Stimulated activated naive CD8-positive, alpha-beta T cell treated with anti-CD3 and anti-CD28 coated beads, Interleukin-15, Interleukin-2, amounts not matched to agents 100 ng/mL and 50 ng/mL, for 24 hours (primary cell): ENCODE data around the gene H6PD.

Source experiments
- H3K27ac Mint-ChIP-seq: one replicate; pipeline ENCODE4 v1.8.0; 2021; ENCODE audit warnings: mild to moderate bottlenecking, mixed read lengths
- H3K27me3 Mint-ChIP-seq: one replicate; pipeline ENCODE4 v1.8.0; 2021; ENCODE audit warnings: mixed read lengths
- H3K36me3 Mint-ChIP-seq: one replicate; pipeline ENCODE4 v1.8.0; 2021; ENCODE audit warnings: low read depth, mixed read lengths
- H3K4me1 Mint-ChIP-seq: one replicate; pipeline ENCODE4 v1.8.0; 2021; ENCODE audit warnings: low read depth, mixed read lengths
- H3K4me3 Mint-ChIP-seq: one replicate; pipeline ENCODE4 v1.8.0; 2021; ENCODE audit warnings: mild to moderate bottlenecking, mixed read lengths
- H3K9me3 Mint-ChIP-seq: one replicate; pipeline ENCODE4 v1.8.0; 2021; ENCODE audit warnings: mixed read lengths

H6PD gene

DNA sequence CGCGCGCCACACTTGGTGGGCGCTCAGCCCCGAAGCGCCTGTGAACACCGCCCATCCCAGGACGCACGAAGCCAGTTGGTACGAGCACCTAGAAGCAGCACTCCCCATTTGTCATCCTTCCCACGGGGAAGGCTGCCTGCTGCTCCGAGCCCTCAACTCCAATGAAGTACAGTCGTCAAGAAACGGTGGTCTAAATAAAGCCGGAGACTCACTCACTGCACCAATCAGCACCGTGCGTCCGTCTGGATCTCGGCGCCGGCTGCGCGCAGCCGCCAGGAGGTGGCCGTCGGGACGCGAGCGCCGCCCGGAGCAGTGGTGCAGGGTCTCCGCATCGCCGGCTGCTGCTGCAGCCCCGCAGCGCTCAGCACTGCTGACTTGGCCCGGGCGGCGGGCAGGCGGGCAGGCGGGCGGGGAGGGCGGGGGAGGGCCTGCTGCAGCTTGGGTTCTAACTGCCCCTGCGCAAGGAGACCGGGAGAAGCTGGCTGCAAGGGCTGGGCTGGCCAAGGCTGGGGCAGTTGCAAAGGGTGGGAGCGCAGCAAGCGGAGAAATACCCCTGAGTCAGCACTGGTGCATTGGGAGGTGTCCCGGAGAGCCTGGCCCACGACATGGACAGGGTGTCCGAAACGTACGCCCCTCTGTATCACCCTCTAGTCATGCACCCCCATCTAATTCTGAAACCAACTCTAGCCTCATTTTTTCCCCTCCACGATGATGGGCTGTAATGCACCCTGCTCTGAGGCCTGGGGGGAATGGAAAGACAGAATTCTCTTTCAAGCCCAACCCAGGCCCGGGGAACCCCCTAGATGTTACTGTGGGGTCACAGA lies 35.8 kb upstream of the H6PD start:
- peak overlapping the region; percentile 61 for H3K27ac Mint-ChIP-seq
- peak overlapping the region; percentile 45 for H3K4me3 Mint-ChIP-seq
- peaks cover 71% of the 10 kb centered on the region for H3K4me1 Mint-ChIP-seq
- H3K36me3 Mint-ChIP-seq: no peaks in the 10 kb centered on the region
- H3K9me3 Mint-ChIP-seq: no peaks in the 10 kb centered on the region
- H3K27me3 Mint-ChIP-seq: peaks cover 69% of the 10 kb centered on the region

DNA sequence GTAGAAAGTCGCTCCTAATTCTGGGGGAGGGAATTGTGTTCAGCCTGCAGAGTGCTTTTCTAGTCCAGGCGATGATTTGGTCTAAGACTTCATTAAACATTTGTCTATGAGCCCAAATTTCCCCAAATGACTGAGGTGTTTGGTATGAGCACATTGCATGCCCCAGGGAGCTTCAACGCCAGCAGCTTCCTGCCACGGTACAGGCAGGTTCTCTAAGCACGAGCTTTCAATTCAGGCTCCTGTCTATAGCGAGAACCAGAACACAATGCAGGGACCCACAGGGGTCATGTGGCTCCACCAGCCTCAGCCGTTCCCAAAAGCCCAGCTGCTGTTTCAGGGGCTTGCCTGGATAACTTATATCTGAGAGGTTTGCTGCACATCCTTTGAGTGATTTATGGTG lies 34.1 kb upstream of the H6PD start:
- H3K27me3 Mint-ChIP-seq: peaks cover 75% of the 10 kb centered on the region
- H3K36me3 Mint-ChIP-seq: no peaks in the 10 kb centered on the region
- peaks cover 77% of the 10 kb centered on the region for H3K4me1 Mint-ChIP-seq
- no peak overlapping the region for H3K4me3 Mint-ChIP-seq
- no peaks in the 10 kb centered on the region for H3K9me3 Mint-ChIP-seq
- H3K27ac Mint-ChIP-seq: no peak overlapping the region

DNA sequence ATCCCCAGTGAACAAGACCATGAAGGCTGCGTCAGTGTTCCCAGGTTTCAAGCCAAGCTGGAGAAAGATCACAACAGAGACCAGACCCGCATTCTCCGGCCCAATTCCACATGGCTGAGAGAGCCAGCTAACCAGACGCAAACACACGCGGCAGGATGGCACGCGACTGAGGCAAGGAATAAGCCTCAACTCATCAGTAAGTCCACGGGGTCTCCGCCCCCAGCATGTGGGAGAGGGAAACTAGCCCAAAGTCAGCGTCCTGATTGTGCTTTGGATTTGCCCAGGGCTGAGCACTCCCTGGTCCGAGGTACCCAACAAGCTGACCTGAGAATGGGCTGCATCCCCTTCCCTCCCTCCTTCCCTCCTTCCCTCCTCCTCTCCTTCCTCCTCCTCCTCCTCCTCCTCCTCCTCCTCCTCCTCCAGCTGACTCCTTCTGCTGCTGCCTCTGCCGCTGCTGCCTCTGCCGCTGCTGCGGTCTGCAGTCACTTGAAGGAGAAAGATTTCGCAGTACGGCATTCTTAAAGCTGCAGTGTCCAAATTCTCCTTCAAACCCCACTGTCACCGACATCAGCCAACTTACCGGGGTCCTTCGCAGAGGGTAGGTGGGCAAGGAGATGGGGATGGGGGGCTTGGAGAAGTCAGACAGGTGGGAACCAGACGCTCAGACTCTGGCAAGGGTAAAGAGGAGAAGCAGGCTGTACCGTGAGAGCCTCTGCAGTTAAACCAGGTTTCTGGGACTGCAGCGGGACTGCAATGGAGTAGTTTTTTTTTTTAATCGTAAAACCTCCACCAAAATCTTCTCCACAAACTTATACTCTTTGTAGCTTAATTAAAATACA lies 33.0 kb upstream of the H6PD start:
- Mint-ChIP-seq H3K4me1 (peaks cover 69% of the 10 kb centered on the region), H3K27me3 (peaks cover 85% of the 10 kb centered on the region), H3K4me3 (peak overlapping the region; percentile 58), H3K27ac (peak overlapping the region; percentile 9), H3K36me3 (no peaks in the 10 kb centered on the region), H3K9me3 (no peaks in the 10 kb centered on the region)

DNA sequence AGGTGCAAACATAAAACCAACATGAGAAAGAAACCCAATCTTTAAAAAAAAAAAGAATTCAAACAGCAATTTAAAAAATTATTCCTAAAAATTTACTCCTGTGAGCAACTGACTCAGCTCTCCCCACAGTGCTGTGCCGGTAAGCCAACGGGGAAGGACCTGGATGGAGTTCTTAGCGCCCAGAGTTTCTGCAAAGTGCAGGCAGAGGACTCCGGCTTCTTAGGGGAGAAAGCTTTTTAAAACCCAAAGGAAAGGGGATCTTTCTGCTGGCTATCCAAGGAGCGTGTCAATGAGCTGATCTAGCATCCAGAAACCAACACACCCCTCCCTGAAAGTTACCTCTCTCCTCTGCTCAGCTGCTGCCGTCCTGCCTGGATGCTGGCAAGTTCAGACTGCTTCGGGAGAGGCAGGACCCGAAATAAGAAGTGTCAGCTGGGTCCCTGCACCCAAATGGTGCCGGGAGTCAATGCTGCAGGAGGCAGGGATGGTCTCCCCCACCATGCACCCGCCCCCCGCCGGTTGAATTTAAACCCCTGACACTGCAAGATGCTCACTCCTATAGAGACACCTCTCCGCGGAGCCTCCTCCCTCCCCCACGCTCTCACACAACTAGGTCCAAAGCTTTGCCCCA lies 32.2 kb upstream of the H6PD start:
- H3K4me1 Mint-ChIP-seq: peaks cover 70% of the 10 kb centered on the region
- H3K27ac Mint-ChIP-seq: no peak overlapping the region
- peak overlapping the region; percentile 26 for H3K4me3 Mint-ChIP-seq
- H3K9me3 Mint-ChIP-seq: no peaks in the 10 kb centered on the region
- H3K36me3 Mint-ChIP-seq: no peaks in the 10 kb centered on the region
- H3K27me3 Mint-ChIP-seq: peaks cover 81% of the 10 kb centered on the region

DNA sequence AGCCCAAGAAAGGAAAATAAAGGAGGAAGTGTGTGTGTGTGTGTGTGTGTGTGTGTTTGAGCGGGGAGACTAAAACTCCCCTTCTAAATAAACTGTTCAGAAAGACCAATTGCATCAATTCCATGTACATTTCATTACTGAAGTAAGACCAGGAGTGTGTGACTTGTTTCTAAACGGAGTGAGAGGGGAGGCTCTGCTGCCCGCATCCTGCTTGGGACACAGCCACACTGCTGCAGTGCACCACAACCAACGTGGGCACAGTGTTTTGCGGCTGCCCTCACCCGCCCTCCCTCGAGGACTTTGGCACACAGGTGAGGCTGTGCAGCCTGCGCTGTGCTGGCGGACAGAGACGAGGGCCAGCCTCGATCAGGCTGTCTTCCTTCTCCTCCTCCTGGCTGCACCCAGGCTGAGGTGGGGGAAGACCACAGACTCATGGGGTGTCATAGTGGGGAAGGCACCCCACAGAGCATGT lies 31.0 kb upstream of the H6PD start:
- Mint-ChIP-seq H3K36me3 (no peaks in the 10 kb centered on the region), H3K4me3 (no peak overlapping the region), H3K9me3 (no peaks in the 10 kb centered on the region), H3K4me1 (peaks cover 68% of the 10 kb centered on the region), H3K27ac (no peak overlapping the region), H3K27me3 (peaks cover 78% of the 10 kb centered on the region)

DNA sequence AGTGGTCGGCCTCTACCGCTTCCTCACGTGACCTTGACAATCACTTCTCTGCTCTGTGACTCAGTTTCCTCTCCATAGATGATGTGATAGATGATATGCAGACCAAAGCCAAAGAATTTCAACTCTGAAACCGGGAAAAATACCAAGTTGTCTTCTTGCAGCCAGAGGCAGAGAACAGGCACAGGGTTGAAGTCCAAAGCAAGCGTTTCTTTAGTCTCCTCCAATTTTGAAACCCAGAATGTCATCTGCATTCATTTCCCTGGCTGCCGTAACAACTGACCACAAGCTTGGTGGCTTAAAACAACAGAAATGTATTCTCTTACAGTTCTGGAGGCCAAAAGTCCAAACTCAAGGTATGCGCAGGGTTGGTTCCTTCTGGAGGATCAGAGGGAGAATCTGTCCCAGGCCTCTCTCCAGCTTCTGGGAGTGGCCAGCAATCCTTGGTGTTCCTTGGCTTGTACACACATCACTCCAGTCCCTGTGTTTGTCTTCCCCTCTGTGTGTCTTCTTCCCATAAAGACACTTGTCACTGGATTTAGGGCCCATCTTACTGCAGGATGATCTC lies 30.3 kb upstream of the H6PD start:
- Mint-ChIP-seq H3K4me3 (no peak overlapping the region), H3K27me3 (peaks cover 77% of the 10 kb centered on the region), H3K36me3 (no peaks in the 10 kb centered on the region), H3K27ac (no peak overlapping the region), H3K4me1 (peaks cover 62% of the 10 kb centered on the region), H3K9me3 (no peaks in the 10 kb centered on the region)

DNA sequence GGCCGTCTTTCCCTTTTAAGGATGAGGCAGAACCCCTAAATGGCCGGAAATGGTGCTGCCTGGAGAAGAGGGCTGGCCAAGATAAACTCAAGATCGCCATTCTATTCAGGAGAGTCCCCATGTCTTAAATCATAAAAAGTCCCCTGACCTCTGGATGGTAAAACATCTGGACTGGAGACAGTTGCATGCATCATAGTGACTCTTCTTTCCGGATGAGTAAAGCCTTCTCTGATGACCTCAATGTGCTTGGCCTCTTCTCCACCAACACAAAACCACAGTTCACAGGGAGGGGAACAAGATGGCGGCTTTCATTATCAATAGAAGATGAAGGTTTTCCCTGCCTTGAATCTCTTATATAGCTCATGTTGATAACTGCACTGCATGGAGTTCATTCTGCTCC lies 27.5 kb upstream of the H6PD start:
- no peaks in the 10 kb centered on the region for H3K9me3 Mint-ChIP-seq
- H3K4me3 Mint-ChIP-seq: no peak overlapping the region
- no peaks in the 10 kb centered on the region for H3K36me3 Mint-ChIP-seq
- peaks cover 67% of the 10 kb centered on the region for H3K27me3 Mint-ChIP-seq
- H3K27ac Mint-ChIP-seq: no peak overlapping the region
- H3K4me1 Mint-ChIP-seq: peaks cover 40% of the 10 kb centered on the region

DNA sequence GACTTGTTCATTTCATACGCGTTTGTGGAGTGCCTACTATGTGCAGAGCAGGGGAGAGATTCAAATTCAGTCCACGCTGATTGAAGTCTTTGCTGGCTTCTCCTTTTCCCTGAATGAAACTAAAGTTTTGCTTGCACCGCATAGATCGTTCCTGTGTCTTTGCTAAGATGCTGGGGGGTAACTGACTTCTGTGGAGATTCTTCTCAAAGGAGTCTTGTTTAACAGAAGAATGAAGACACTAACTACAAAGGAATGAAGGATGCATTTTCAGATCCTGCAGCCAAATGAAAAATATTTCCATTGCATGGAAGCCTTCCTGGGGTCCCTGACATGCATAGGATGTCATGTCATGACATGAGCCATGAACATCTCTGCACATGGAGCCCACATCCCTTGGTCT lies 26.9 kb upstream of the H6PD start:
- H3K4me3 Mint-ChIP-seq: no peak overlapping the region
- H3K4me1 Mint-ChIP-seq: peaks cover 34% of the 10 kb centered on the region
- H3K9me3 Mint-ChIP-seq: no peaks in the 10 kb centered on the region
- peaks cover 61% of the 10 kb centered on the region for H3K27me3 Mint-ChIP-seq
- H3K27ac Mint-ChIP-seq: no peak overlapping the region
- H3K36me3 Mint-ChIP-seq: no peaks in the 10 kb centered on the region

DNA sequence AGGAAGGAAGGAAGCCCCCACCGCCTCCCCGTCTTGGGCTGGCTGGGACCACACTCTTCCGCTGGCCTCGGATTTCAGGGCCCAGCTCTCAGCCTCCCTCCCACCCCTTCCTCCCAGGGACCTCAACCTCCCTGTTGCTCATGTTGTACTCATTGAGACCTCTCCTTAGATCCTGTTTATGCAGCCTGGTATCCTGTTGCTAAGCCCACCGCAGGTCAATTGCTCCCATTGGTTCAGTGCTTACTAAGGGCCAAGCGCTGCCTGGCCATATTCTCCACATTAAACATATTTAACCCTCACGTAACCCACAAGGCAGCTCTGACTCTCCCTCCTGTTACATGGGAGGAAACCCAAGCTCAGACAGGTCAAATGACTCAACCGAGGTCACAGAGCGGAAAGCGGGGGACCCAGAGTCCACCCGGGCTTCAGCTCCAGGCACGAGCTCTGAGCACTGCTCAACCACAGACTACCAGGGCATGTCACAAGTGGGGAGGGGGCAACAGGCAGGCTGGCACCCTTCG lies 23.2 kb upstream of the H6PD start:
- H3K27me3 Mint-ChIP-seq: peaks cover 32% of the 10 kb centered on the region
- peaks cover 18% of the 10 kb centered on the region for H3K4me1 Mint-ChIP-seq
- no peak overlapping the region for H3K27ac Mint-ChIP-seq
- no peaks in the 10 kb centered on the region for H3K36me3 Mint-ChIP-seq
- H3K9me3 Mint-ChIP-seq: no peaks in the 10 kb centered on the region
- H3K4me3 Mint-ChIP-seq: no peak overlapping the region

DNA sequence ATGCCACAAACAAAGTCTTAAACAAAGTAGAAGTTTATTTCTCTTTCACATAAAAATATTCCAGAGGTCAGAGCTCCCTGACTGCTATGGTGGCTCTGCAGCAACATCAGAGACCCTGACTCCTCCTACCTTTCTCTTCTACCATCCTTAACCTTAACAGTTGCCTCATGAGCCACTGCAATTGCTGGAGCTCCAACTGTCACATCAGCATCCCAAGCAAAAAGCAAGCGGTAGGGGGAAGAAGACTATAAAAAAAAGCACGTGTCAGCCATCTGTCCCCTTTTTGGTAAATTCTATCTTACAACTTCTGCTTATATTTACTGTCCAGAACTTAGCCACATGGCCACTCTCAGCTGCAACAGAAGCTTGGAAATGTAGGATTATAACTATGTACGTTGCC lies 21.8 kb upstream of the H6PD start:
- Mint-ChIP-seq H3K27ac (no peak overlapping the region), H3K36me3 (no peaks in the 10 kb centered on the region), H3K27me3 (peaks cover 25% of the 10 kb centered on the region), H3K4me1 (peaks cover 8% of the 10 kb centered on the region), H3K9me3 (no peaks in the 10 kb centered on the region), H3K4me3 (no peak overlapping the region)

DNA sequence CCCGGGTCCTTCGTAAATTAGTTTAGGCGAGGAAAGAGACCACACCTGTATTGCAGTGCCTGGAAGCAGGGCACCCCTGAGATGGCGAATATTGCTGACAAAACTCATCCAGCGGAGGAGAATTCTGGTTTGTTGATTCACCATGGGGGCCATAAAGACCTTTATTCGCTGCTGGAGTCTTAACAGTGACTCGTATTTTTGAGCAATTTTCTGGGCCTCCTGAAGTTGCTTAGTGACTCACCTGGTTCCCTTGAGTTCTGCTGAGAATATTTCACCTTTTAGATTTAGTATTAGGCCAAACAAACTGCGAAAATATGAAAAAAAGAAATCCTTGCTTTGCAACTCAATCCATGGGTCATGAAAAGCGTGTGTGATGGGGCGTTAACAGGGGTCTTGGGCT lies 20.6 kb upstream of the H6PD start:
- no peaks in the 10 kb centered on the region for H3K36me3 Mint-ChIP-seq
- no peak overlapping the region for H3K27ac Mint-ChIP-seq
- no peak overlapping the region for H3K4me3 Mint-ChIP-seq
- no peaks in the 10 kb centered on the region for H3K9me3 Mint-ChIP-seq
- H3K4me1 Mint-ChIP-seq: peaks cover 6% of the 10 kb centered on the region
- H3K27me3 Mint-ChIP-seq: peaks cover 18% of the 10 kb centered on the region

DNA sequence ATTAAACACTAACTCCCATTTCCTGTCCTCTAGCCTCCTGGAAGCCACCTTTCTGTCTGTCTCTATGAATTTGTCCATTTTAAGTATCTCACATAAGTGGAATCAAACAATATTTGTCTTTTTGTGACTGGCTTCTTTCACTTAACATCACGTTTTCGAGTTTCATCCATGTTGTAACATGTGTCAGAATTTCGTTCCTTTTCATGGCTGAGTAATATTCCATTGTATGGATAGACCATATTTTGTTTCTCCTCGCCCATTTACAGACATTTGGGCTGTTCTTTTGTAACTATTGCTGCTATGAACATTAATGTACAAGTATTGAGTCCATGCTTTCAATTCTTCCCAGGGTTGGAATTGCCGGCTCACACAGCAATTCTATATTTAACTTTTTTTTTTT lies 15.7 kb upstream of the H6PD start:
- Mint-ChIP-seq H3K4me1 (no peaks in the 10 kb centered on the region), H3K9me3 (no peaks in the 10 kb centered on the region), H3K27me3 (peaks cover 5% of the 10 kb centered on the region), H3K36me3 (no peaks in the 10 kb centered on the region), H3K27ac (no peak overlapping the region), H3K4me3 (no peak overlapping the region)

DNA sequence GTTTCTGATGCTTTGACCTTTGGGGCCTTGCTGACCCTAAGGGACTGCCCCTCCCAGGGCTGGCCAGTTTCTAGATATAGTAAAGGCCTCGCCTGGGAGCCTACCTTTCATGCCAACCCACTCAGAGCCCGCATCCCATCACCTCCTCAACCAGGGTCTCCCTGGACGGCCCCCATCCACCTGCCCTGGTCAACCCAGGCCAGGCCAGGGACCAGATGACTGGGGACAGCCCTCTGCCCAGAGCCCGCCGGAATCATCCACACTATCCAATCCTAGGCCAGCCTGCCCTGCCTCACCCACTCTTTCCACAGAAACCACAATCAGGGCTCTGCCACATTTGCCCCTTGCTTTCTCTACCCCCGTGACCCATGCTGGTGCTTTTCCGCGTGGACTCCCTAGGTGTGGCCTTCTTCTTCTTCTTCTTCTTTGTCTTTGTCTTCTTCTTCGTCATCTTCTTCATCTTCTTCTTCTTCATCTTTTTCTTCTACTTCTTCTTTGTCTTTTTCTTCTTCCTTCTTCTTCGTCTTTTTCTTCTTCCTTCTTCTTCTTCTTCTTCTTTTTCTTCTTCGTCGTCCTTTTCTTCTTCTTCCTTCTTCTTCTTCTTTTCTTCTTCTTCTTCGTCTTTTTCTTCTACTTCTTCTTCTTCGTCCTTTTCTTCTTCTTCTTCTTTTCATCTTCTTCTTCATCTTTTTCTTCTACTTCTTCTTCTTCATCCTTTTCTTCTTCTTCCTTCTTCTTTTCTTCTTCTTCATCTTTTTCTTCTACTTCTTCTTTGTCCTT lies 11.5 kb upstream of the H6PD start:
- Mint-ChIP-seq H3K4me3 (no peak overlapping the region), H3K27ac (no peak overlapping the region), H3K4me1 (no peaks in the 10 kb centered on the region), H3K9me3 (no peaks in the 10 kb centered on the region), H3K36me3 (no peaks in the 10 kb centered on the region), H3K27me3 (peaks cover 13% of the 10 kb centered on the region)
